ENCODE data around the gene OR4C16. TPM values are rescaled to one million over a fixed set of nuclear protein-coding genes. Genes with fewer than 3 reads are reported as not detected.

The OR4C16 gene, protein sequence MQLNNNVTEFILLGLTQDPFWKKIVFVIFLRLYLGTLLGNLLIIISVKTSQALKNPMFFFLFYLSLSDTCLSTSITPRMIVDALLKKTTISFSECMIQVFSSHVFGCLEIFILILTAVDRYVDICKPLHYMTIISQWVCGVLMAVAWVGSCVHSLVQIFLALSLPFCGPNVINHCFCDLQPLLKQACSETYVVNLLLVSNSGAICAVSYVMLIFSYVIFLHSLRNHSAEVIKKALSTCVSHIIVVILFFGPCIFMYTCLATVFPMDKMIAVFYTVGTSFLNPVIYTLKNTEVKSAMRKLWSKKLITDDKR
- not detected for total RNA-seq

DNA sequence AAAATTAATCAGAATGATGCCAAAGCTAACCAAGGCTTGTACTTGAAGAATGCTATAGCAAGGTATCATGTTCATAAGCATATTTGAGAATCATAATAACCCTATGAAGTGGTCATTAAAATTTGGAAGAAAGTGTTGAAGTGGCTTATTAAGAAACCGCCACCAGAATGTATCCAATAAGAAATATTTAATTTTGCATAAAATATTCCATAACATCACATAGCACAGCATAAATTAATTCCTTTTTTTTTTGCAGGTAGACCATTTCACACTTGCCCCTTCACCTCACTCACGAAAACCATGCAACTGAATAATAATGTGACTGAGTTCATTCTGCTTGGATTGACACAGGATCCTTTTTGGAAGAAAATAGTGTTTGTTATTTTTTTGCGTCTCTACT lies at the start of gene OR4C16:
Gene OR4C16, plus strand, starts transcription at position 301 of the 400 bp plus-strand sequence. Its CDS starts 0 bp downstream, at position 301.
- DNase-seq = no peak
- no peaks in the 10 kb centered on the region for H3K4me1 Mint-ChIP-seq
- H3K27me3 Mint-ChIP-seq = no peaks in the 10 kb centered on the region
- H3K36me3 Mint-ChIP-seq (ENCODE audit: low read depth) = no peaks in the 10 kb centered on the region
- no peak within 1 kb of the TSS for H3K4me3 Mint-ChIP-seq
- POLR2A ChIA-PET = no interaction called here
- H3K9me3 Mint-ChIP-seq = peaks cover 18% of the 10 kb centered on the region
- CTCF ChIA-PET = no interaction called here
- no peak within 1 kb of the TSS for H3K27ac Mint-ChIP-seq

DNA sequence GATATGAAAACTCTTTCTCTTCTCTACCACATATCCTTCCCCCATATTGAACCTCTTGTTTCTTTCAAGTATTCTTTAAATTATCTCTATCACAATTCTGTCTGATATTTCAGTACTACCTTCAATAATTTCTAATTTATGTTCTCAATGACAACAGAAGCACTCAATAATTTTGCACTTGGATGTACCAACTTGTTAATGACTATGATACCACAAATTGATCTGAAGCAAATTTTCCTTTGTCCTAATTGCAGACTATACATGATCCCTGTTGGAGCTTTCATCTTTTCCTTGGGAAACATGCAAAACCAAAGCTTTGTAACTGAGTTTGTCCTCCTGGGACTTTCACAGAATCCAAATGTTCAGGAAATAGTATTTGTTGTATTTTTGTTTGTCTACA lies 17.8 kb upstream of the OR4C16 start, which contains the start of gene OR4C15:
Gene OR4C15, plus strand, starts transcription at position 301 of the 400 bp plus-strand sequence. Its CDS starts 0 bp downstream, at position 301.
- DNase-seq = no peak
- H3K27ac Mint-ChIP-seq = no peak within 1 kb of the TSS

DNA sequence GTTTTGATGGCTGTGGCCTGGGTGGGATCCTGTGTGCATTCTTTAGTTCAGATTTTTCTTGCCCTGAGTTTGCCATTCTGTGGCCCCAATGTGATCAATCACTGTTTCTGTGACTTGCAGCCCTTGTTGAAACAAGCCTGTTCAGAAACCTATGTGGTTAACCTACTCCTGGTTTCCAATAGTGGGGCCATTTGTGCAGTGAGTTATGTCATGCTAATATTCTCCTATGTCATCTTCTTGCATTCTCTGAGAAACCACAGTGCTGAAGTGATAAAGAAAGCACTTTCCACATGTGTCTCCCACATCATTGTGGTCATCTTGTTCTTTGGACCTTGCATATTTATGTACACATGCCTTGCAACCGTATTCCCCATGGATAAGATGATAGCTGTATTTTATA lies 620 bp downstream of the OR4C16 start:
- POLR2A ChIA-PET = no interaction called here
- Mint-ChIP-seq H3K4me1 (no peaks in the 10 kb centered on the region), H3K4me3 (no peak overlapping the region), H3K27ac (no peak overlapping the region), H3K27me3 (no peaks in the 10 kb centered on the region), H3K36me3 (ENCODE audit: low read depth) (no peaks in the 10 kb centered on the region), H3K9me3 (peaks cover 21% of the 10 kb centered on the region)
- DNase-seq = no peak
- CTCF ChIA-PET = no interaction called here

More for the DNA sequence above, 17.8 kb upstream of the OR4C16 start, which contains the start of gene OR4C15:
- Mint-ChIP-seq H3K4me1 (no peaks in the 10 kb centered on the region), H3K36me3 (ENCODE audit: low read depth) (no peaks in the 10 kb centered on the region), H3K27me3 (no peaks in the 10 kb centered on the region), H3K9me3 (peaks cover 24% of the 10 kb centered on the region), H3K4me3 (no peak within 1 kb of the TSS)
- POLR2A ChIA-PET = no interaction called here
- CTCF ChIA-PET = no interaction called here

DNA sequence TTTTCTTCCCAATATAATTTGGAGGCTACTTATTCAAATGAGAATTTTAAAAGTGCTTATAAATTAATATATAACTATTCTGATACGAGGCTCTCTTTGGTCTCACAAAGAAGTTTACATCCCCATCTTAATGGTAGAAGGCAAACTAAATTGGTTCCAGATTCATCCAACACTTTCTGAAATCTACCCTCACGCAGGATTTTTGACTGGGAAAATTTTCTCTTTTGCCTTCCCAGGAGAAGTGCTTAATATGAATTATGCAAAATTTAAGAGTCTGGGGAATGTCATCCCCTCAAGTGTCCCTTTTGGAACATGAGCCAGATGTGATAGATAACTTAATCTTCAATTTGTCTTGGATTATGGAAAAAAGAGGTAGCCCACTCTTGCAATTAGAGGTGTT lies 35.6 kb downstream of the OR4C16 start, which contains the start of gene OR4C11:
Gene OR4C11, minus strand, starts transcription at position 101 of the 400 bp plus-strand sequence. CDS start 3,272 bp downstream, outside the sequence.
- Mint-ChIP-seq H3K27me3 (no peaks in the 10 kb centered on the region), H3K9me3 (peaks cover 14% of the 10 kb centered on the region), H3K4me3 (no peak within 1 kb of the TSS), H3K4me1 (no peaks in the 10 kb centered on the region), H3K36me3 (ENCODE audit: low read depth) (no peaks in the 10 kb centered on the region), H3K27ac (no peak within 1 kb of the TSS)
- CTCF ChIA-PET = no interaction called here
- DNase-seq = no peak
- POLR2A ChIA-PET = no interaction called here

Other genes starting within 250 kb of the OR4C16 start
- not detected for gene OR4A16, start 228.9 kb upstream of the OR4C16 start, total RNA-seq
- gene OR4A15, start 204.2 kb upstream of the OR4C16 start, total RNA-seq = not detected
- gene OR4C15, start 17.7 kb upstream of the OR4C16 start, total RNA-seq = not detected
- gene OR4C11, start 35.5 kb downstream of the OR4C16 start, total RNA-seq = not detected
- not detected for gene OR4P4, start 63.0 kb downstream of the OR4C16 start, total RNA-seq
- gene OR4S2, start 76.2 kb downstream of the OR4C16 start, total RNA-seq = not detected
- not detected for gene OR4C6, start 90.1 kb downstream of the OR4C16 start, total RNA-seq
- not detected for gene OR5D13, start 201.3 kb downstream of the OR4C16 start, total RNA-seq
- gene OR5D14, start 223.4 kb downstream of the OR4C16 start, total RNA-seq = not detected
- gene OR5L1, start 239.2 kb downstream of the OR4C16 start, total RNA-seq = not detected
- gene OR5D18, start 247.5 kb downstream of the OR4C16 start, total RNA-seq = not detected